A549 (cell line): ENCODE data around the gene RORC.

Experiments
- BHLHE40 ChIP-seq: IDR thresholded peaks from 2 replicates; pipeline ENCODE4 v1.6.1; 2012; ENCODE audit warnings: low read depth, low read length, inconsistent platforms
- CHD4 ChIP-seq: fragments of 200-600 bp; sonication (generic); IDR thresholded peaks from 2 replicates; pipeline ENCODE4 v1.6.1; 2016; ENCODE audit warnings: antibody characterized with exemption, mild to moderate bottlenecking, borderline replicate concordance
- HDAC2 ChIP-seq: fragments of 200-600 bp; sonication (generic); IDR thresholded peaks from 2 replicates; pipeline ENCODE4 v1.6.1; 2016
- JUNB ChIP-seq: fragments of >200 bp; sonication (Bioruptor Twin); formaldehyde crosslinking; IDR thresholded peaks from 2 replicates; pipeline ENCODE4 v1.6.1; 2016
- NR3C1 ChIP-seq: fragments of >200 bp; sonication (Bioruptor Twin); formaldehyde crosslinking; IDR thresholded peaks from 3 replicates; pipeline ENCODE4 v1.6.1; 2017
- PHF8 ChIP-seq: fragments of 200-600 bp; sonication (generic); IDR thresholded peaks from 2 replicates; pipeline ENCODE4 v1.6.1; 2016; ENCODE audit warnings: low read depth, mild to moderate bottlenecking, antibody characterized with exemption, moderate library complexity, borderline replicate concordance
- POLR2A ChIP-seq: IDR thresholded peaks from 2 replicates; pipeline ENCODE4 v1.6.1; 2012; ENCODE audit warnings: mild to moderate bottlenecking, low read length
- SREBF2 ChIP-seq: fragments of 450-650 bp; IDR thresholded peaks from 2 replicates; pipeline ENCODE4 v1.6.1; 2014; ENCODE audit warnings: mild to moderate bottlenecking, moderate library complexity
- ZC3H11A ChIP-seq: fragments of 450-650 bp; IDR thresholded peaks from 2 replicates; pipeline ENCODE4 v1.6.1; 2014; ENCODE audit warnings: antibody characterized with exemption, mild to moderate bottlenecking
- TF ChIP-seq, protein P1 (sequence below): fragments of >200 bp; sonication (Bioruptor Twin); formaldehyde crosslinking; IDR thresholded peaks from 3 replicates; pipeline ENCODE4 v1.5.1; 2016
- TF ChIP-seq, protein P2 (sequence below): IDR thresholded peaks from 2 replicates; pipeline ENCODE4 v1.6.1; 2012
- TF ChIP-seq, protein P3 (sequence below): fragments of 200-600 bp; sonication (generic); IDR thresholded peaks from 2 replicates; pipeline ENCODE4 v1.6.1; 2016; ENCODE audit warnings: antibody characterized with exemption, mild to moderate bottlenecking, moderate library complexity

DNA sequence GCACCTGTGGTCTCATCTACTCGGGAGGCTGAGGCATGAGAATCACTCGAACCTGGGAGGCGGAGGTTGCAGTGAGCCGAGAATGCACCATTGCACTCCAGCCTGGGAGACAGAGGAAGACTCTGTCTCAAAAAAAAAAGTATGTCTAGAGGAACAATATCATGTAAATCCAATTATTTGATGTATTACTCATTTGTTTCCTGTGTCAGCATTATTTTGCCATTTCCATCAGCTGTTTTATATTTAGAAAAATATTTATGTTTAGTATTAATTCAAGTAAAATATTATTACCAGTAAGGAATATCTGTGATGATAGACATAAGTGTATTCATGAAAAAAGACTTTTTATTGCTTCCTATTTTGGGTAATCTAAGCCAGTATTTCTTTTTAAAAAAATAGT is 54.3 kb downstream of the RORC start:
- TF ChIP-seq JUNB (no peak), CHD4 (no peak), ZC3H11A (no peak), HDAC2 (no peak), POLR2A (no peak), NR3C1 (no peak), PHF8 (no peak), SREBF2 (no peak), BHLHE40 (no peak)
- TF ChIP-seq, protein P1, sequence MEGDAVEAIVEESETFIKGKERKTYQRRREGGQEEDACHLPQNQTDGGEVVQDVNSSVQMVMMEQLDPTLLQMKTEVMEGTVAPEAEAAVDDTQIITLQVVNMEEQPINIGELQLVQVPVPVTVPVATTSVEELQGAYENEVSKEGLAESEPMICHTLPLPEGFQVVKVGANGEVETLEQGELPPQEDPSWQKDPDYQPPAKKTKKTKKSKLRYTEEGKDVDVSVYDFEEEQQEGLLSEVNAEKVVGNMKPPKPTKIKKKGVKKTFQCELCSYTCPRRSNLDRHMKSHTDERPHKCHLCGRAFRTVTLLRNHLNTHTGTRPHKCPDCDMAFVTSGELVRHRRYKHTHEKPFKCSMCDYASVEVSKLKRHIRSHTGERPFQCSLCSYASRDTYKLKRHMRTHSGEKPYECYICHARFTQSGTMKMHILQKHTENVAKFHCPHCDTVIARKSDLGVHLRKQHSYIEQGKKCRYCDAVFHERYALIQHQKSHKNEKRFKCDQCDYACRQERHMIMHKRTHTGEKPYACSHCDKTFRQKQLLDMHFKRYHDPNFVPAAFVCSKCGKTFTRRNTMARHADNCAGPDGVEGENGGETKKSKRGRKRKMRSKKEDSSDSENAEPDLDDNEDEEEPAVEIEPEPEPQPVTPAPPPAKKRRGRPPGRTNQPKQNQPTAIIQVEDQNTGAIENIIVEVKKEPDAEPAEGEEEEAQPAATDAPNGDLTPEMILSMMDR, result no peak
- TF ChIP-seq, protein P2, sequence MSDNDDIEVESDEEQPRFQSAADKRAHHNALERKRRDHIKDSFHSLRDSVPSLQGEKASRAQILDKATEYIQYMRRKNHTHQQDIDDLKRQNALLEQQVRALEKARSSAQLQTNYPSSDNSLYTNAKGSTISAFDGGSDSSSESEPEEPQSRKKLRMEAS, result no peak
- TF ChIP-seq, protein P3, sequence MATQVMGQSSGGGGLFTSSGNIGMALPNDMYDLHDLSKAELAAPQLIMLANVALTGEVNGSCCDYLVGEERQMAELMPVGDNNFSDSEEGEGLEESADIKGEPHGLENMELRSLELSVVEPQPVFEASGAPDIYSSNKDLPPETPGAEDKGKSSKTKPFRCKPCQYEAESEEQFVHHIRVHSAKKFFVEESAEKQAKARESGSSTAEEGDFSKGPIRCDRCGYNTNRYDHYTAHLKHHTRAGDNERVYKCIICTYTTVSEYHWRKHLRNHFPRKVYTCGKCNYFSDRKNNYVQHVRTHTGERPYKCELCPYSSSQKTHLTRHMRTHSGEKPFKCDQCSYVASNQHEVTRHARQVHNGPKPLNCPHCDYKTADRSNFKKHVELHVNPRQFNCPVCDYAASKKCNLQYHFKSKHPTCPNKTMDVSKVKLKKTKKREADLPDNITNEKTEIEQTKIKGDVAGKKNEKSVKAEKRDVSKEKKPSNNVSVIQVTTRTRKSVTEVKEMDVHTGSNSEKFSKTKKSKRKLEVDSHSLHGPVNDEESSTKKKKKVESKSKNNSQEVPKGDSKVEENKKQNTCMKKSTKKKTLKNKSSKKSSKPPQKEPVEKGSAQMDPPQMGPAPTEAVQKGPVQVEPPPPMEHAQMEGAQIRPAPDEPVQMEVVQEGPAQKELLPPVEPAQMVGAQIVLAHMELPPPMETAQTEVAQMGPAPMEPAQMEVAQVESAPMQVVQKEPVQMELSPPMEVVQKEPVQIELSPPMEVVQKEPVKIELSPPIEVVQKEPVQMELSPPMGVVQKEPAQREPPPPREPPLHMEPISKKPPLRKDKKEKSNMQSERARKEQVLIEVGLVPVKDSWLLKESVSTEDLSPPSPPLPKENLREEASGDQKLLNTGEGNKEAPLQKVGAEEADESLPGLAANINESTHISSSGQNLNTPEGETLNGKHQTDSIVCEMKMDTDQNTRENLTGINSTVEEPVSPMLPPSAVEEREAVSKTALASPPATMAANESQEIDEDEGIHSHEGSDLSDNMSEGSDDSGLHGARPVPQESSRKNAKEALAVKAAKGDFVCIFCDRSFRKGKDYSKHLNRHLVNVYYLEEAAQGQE, result no peak
